ENCODE data around the gene SEMA3B.

Gene SEMA3B

DNA sequence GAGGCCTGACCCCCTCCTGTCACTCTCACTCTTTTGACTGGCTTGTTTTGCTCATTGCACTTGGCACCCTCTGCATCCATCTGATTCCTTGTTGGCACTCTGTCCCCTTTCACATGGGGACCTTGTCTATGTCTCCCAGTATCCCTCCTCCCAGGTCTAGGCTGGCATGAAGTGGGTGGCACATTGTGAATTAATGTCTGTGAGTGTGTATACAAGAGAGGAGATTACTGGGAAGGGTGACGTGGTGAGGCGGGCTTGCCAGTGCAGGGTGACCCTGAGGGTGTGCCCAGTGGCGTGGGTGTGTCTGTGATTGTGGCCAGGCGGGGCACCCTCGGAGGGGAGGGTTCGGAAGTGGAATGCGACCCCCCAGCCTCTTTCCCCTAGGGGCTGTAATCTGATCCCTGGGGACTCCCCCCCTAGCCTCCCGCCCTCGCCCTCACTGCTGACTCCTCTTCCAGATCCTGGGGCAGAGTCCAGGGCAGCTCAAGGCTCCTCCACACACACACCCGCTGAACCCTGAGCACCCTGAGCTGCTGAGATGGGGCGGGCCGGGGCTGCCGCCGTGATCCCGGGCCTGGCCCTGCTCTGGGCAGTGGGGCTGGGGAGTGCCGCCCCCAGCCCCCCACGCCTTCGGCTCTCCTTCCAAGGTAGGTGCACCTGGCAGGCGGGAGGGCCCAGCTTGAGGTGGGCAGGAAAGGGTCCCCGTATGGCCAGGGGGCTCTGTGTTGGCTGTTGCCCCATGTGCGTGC, at the start of gene SEMA3B:
Gene SEMA3B (plus strand): TSS at position 445 of the 749 bp plus-strand sequence. CDS start 94 bp downstream, at position 539.
- TF ChIP-seq CTCF (IDR thresholded peaks at IDR 0.05; ENCODE audit: unreplicated experiment in 3 of 3): no peak
- peak within 1 kb of the TSS; percentile 96 to 99 (median 97) for H3K27ac Mint-ChIP-seq
- H3K27me3 Mint-ChIP-seq (ENCODE audit: low read depth): peaks cover 10% of the 10 kb centered on the region
- peak within 1 kb of the TSS; percentile 80 to 88 (median 87) for H3K4me3 Mint-ChIP-seq
- H3K9me3 Mint-ChIP-seq: no peaks in the 10 kb centered on the region
- peaks cover 72% of the 10 kb centered on the region for H3K4me1 Mint-ChIP-seq
- H3K36me3 Mint-ChIP-seq (ENCODE audit: low read depth): peaks cover 4% of the 10 kb centered on the region

DNA sequence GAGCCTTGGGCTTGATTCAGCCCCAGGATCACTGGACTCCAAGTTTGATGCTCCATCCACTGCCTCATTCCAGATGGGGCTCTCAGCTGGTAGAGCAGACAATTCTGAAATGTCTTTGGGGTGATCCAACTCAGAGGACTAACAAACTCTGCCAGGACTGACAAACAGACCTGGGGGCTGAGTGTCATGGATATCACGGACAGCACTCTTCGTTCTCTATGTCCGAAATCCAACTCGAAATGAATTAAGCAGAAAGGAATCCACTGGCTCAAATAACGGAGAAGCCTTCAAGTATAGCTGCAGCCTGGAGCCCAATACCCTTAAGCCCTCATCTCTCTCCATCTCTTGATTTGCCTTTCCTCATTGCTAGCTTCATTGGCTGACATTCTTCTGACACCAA, 49.7 kb upstream of the SEMA3B start:
- Mint-ChIP-seq H3K4me3 (no peak overlapping the region), H3K27ac (no peak overlapping the region), H3K36me3 (ENCODE audit: low read depth) (no peaks in the 10 kb centered on the region), H3K4me1 (peaks cover 15% of the 10 kb centered on the region), H3K9me3 (no peaks in the 10 kb centered on the region), H3K27me3 (ENCODE audit: low read depth) (peaks cover 12% of the 10 kb centered on the region)
- no peak for TF ChIP-seq CTCF (IDR thresholded peaks at IDR 0.05; ENCODE audit: unreplicated experiment in 3 of 3)

- no peaks in the 10 kb centered on the region for H3K36me3 Mint-ChIP-seq (ENCODE audit: low read depth)
- H3K27me3 Mint-ChIP-seq (ENCODE audit: low read depth): peaks cover 12% of the 10 kb centered on the region
- no peak for TF ChIP-seq CTCF (IDR thresholded peaks at IDR 0.05; ENCODE audit: unreplicated experiment in 3 of 3)
- peaks cover 15% of the 10 kb centered on the region for H3K4me1 Mint-ChIP-seq
- no peaks in the 10 kb centered on the region for H3K9me3 Mint-ChIP-seq
- H3K4me3 Mint-ChIP-seq: no peak overlapping the region
- H3K27ac Mint-ChIP-seq: no peak overlapping the region
Observed at GRCh38 chr3:50220109-50220508, 48.8 kb upstream of the SEMA3B start.

DNA sequence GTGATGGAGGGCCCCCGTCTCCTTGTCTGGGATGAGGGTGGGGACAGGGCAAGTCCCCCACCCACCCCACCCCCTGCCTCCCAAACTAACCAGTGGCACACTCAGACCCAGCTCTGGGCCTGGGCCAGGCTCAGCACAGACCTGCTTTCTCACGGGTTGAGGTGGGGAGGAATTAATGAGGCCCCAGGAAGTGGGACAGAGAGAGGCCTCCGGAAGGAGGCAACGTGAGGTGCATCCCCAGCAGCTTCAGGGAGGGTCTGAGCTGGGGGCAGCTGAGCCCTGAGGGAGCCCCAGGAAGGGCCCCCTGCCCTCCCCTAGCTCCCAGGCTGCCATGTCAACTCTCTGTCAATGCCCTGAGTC, 47.9 kb upstream of the SEMA3B start:
- H3K4me3 Mint-ChIP-seq: no peak overlapping the region
- H3K27ac Mint-ChIP-seq: no peak overlapping the region
- H3K4me1 Mint-ChIP-seq: peaks cover 19% of the 10 kb centered on the region
- H3K27me3 Mint-ChIP-seq (ENCODE audit: low read depth): peaks cover 16% of the 10 kb centered on the region
- H3K9me3 Mint-ChIP-seq: no peaks in the 10 kb centered on the region
- no peak for TF ChIP-seq CTCF (IDR thresholded peaks at IDR 0.05; ENCODE audit: unreplicated experiment in 3 of 3)
- no peaks in the 10 kb centered on the region for H3K36me3 Mint-ChIP-seq (ENCODE audit: low read depth)

GRCh38 chr3:50221411-50222168, 47.4 kb upstream of the SEMA3B start:
- H3K27me3 Mint-ChIP-seq (ENCODE audit: low read depth): peaks cover 16% of the 10 kb centered on the region
- H3K4me3 Mint-ChIP-seq: no peak overlapping the region
- no peaks in the 10 kb centered on the region for H3K9me3 Mint-ChIP-seq
- no peak for TF ChIP-seq CTCF (IDR thresholded peaks at IDR 0.05; ENCODE audit: unreplicated experiment in 3 of 3)
- H3K27ac Mint-ChIP-seq: no peak overlapping the region
- H3K4me1 Mint-ChIP-seq: peaks cover 22% of the 10 kb centered on the region
- H3K36me3 Mint-ChIP-seq (ENCODE audit: low read depth): no peaks in the 10 kb centered on the region
